ENCODE measurements around the gene SPRR5.

DNA sequence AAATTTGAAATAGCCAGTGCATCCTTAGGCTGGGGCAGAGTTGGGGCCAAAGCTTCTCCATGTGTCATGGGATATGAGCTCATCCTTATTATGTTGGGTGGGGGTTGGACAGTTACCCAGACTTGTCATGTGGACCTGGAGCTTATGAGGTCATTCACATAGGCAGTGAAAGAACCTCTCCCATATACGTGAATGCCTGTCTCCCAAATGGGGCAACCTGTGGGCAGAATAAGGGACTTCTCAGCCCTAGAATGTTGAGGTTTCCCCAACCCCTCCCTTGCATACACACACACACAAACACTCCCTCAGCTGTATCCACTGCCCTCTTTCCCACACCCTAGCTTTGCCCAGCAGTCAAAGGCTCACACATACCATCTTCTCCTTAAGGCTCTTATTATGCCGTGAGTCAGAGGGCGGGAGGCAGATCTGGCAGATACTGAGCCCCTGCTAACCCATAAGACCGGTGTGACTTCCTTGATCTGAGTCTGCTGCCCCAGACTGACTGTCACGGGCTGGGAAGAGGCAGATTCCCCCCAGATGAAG is 40.9 kb upstream of the SPRR5 start:
- TF ChIP-seq, protein P1, sequence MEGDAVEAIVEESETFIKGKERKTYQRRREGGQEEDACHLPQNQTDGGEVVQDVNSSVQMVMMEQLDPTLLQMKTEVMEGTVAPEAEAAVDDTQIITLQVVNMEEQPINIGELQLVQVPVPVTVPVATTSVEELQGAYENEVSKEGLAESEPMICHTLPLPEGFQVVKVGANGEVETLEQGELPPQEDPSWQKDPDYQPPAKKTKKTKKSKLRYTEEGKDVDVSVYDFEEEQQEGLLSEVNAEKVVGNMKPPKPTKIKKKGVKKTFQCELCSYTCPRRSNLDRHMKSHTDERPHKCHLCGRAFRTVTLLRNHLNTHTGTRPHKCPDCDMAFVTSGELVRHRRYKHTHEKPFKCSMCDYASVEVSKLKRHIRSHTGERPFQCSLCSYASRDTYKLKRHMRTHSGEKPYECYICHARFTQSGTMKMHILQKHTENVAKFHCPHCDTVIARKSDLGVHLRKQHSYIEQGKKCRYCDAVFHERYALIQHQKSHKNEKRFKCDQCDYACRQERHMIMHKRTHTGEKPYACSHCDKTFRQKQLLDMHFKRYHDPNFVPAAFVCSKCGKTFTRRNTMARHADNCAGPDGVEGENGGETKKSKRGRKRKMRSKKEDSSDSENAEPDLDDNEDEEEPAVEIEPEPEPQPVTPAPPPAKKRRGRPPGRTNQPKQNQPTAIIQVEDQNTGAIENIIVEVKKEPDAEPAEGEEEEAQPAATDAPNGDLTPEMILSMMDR (IDR thresholded peaks at IDR 0.05), result no peak
- TF ChIP-seq POLR2A (IDR thresholded peaks at IDR 0.05), result no peak

All from heart left ventricle (tissue), 13 donors.